H9 (cell line): Measurements from ENCODE around the gene USP7. TPM values are rescaled to one million over a fixed set of nuclear protein-coding genes. Genes with fewer than 3 reads are reported as not detected.
A peak's percentile ranks its signal among the peaks of the same experiment; 100 is the strongest.

Experiments used
- DNase-seq: peaks from one replicate; pipeline ENCODE4 v3.0.0-alpha.2; 2017
- H2AFZ ChIP-seq: one replicate; pipeline ENCODE4 v1.6.1; 2013; ENCODE audit warnings: mild to moderate bottlenecking, low read length, control low read depth, moderate library complexity
- H2AK5ac ChIP-seq: 2 replicates; pipeline ENCODE4 v1.6.1; 2013; ENCODE audit warnings: low read length, control low read depth, mixed read lengths; ENCODE audit not compliant: insufficient read length
- H2BK120ac ChIP-seq: one replicate; pipeline ENCODE4 v1.6.1; 2013; ENCODE audit warnings: low read depth, mild to moderate bottlenecking, low read length, control low read depth, inconsistent platforms; ENCODE audit not compliant: poor library complexity, severe bottlenecking
- H2BK12ac ChIP-seq: 2 replicates; pipeline ENCODE4 v1.6.1; 2013; ENCODE audit warnings: low read length, control low read depth, mixed read lengths, low read depth; ENCODE audit not compliant: insufficient read length
- H2BK15ac ChIP-seq: 2 replicates; pipeline ENCODE4 v1.6.1; 2013; ENCODE audit warnings: low read depth, low read length, control low read depth
- H2BK20ac ChIP-seq: one replicate; pipeline ENCODE4 v1.6.1; 2013; ENCODE audit warnings: low read depth, mild to moderate bottlenecking, low read length, control low read depth, inconsistent platforms; ENCODE audit not compliant: poor library complexity, severe bottlenecking
- H2BK5ac ChIP-seq: 2 replicates; pipeline ENCODE4 v1.6.1; 2013; ENCODE audit warnings: low read length, control low read depth, mixed read lengths; ENCODE audit not compliant: insufficient read length
- H3K14ac ChIP-seq: 2 replicates; pipeline ENCODE4 v1.6.1; 2013; ENCODE audit warnings: low read length, control low read depth; ENCODE audit not compliant: insufficient read depth
- H3K18ac ChIP-seq: 2 replicates; pipeline ENCODE4 v1.6.1; 2013; ENCODE audit warnings: low read depth, mild to moderate bottlenecking, mixed read lengths, low read length, control low read depth; ENCODE audit not compliant: insufficient read length
- H3K23ac ChIP-seq: 2 replicates; pipeline ENCODE4 v1.6.1; 2013; ENCODE audit warnings: low read length, control low read depth, mixed read lengths, low read depth; ENCODE audit not compliant: insufficient read length
- H3K23me2 ChIP-seq: 2 replicates; pipeline ENCODE4 v1.6.1; 2013; ENCODE audit warnings: low read depth, mild to moderate bottlenecking, mixed read lengths, low read length, control low read depth; ENCODE audit not compliant: insufficient read length, poor library complexity, severe bottlenecking
- H3K27ac ChIP-seq: 2 replicates; pipeline ENCODE4 v1.5.1; 2013; ENCODE audit warnings: low read length, control low read depth, mixed read lengths, low read depth; ENCODE audit not compliant: insufficient read length
- H3K27me3 ChIP-seq: 2 replicates; pipeline ENCODE4 v1.6.1; 2013; ENCODE audit warnings: low read length, control low read depth, inconsistent platforms; ENCODE audit not compliant: insufficient read depth
- H3K4ac ChIP-seq: 2 replicates; pipeline ENCODE4 v1.6.1; 2013; ENCODE audit warnings: low read depth, mild to moderate bottlenecking, control low read depth, inconsistent platforms, low read length, moderate library complexity
- H3K4me1 ChIP-seq: 2 replicates; pipeline ENCODE4 v1.6.1; 2013; ENCODE audit warnings: low read length, control low read depth, inconsistent platforms; ENCODE audit not compliant: insufficient read depth
- H3K4me2 ChIP-seq: 2 replicates; pipeline ENCODE4 v1.6.1; 2013; ENCODE audit warnings: low read length, control low read depth, mixed read lengths; ENCODE audit not compliant: insufficient read length, insufficient read depth
- H3K56ac ChIP-seq: 2 replicates; pipeline ENCODE4 v1.6.1; 2013; ENCODE audit warnings: low read depth, mild to moderate bottlenecking, mixed read lengths, low read length, control low read depth; ENCODE audit not compliant: insufficient read length
- H3K79me1 ChIP-seq: 2 replicates; pipeline ENCODE4 v1.6.1; 2013; ENCODE audit warnings: low read depth, mild to moderate bottlenecking, moderate library complexity, low read length, control low read depth, inconsistent platforms; ENCODE audit not compliant: insufficient read depth, poor library complexity, severe bottlenecking
- H3K79me2 ChIP-seq: 2 replicates; pipeline ENCODE4 v1.6.1; 2013; ENCODE audit warnings: low read length, control low read depth, inconsistent platforms; ENCODE audit not compliant: insufficient read depth
- H3K9ac ChIP-seq: 2 replicates; pipeline ENCODE4 v1.6.1; 2013; ENCODE audit warnings: low read length, control low read depth, mixed read lengths; ENCODE audit not compliant: insufficient read length; ENCODE audit errors: extremely low read depth
- H3K9me3 ChIP-seq: one replicate; pipeline ENCODE4 v1.6.1; 2013; ENCODE audit warnings: low read depth, low read length, inconsistent platforms; ENCODE audit not compliant: control insufficient read depth
- H3T11ph ChIP-seq: one replicate; pipeline ENCODE4 v1.6.1; 2013; ENCODE audit warnings: mild to moderate bottlenecking, low read length, control low read depth, inconsistent platforms
- H4K20me1 ChIP-seq: one replicate; pipeline ENCODE4 v1.6.1; 2013; ENCODE audit not compliant: control insufficient read depth, insufficient read length, insufficient read depth
- H4K5ac ChIP-seq: 2 replicates; pipeline ENCODE4 v1.6.1; 2013; ENCODE audit warnings: low read depth, mild to moderate bottlenecking, mixed read lengths, low read length, control low read depth; ENCODE audit not compliant: insufficient read length
- H4K8ac ChIP-seq: replicated peaks from 2 replicates; pipeline ENCODE4 v1.6.1; 2013; ENCODE audit warnings: low read length, control low read depth, mixed read lengths, low read depth; ENCODE audit not compliant: insufficient read length
- H4K91ac ChIP-seq: 2 replicates; pipeline ENCODE4 v1.6.1; 2013; ENCODE audit warnings: low read depth, mild to moderate bottlenecking, moderate library complexity, mixed read lengths, low read length, control low read depth; ENCODE audit not compliant: insufficient read length
- H3K27ac Mint-ChIP-seq, 3 experiments: 2 replicates in 2 of 3; 3 replicates in 1 of 3; pipeline ENCODE4 v1.8.0; 2020 to 2021; ENCODE audit warnings: mixed read lengths in 3 of 3, mild to moderate bottlenecking in 1 of 3, moderate library complexity in 1 of 3
- H3K27me3 Mint-ChIP-seq: 2 replicates; pipeline ENCODE4 v1.8.0; 2021; ENCODE audit warnings: low read depth, mild to moderate bottlenecking, moderate library complexity, mixed read lengths
- H3K36me3 Mint-ChIP-seq, 3 experiments: 2 replicates in 2 of 3; 3 replicates in 1 of 3; pipeline ENCODE4 v1.8.0; 2020 to 2021; ENCODE audit warnings: low read depth in 3 of 3, mixed read lengths in 3 of 3; ENCODE audit not compliant: insufficient read depth in 1 of 3
- H3K4me1 Mint-ChIP-seq, 2 experiments: 2 replicates each; pipeline ENCODE4 v1.8.0; 2020; ENCODE audit warnings: mixed read lengths in 2 of 2
- H3K4me3 Mint-ChIP-seq, 2 experiments: 2 replicates in 1 of 2; 3 replicates in 1 of 2; pipeline ENCODE4 v1.8.0; 2020 to 2021; ENCODE audit warnings: mild to moderate bottlenecking in 2 of 2, mixed read lengths in 2 of 2, moderate library complexity in 1 of 2
- H3K9me3 Mint-ChIP-seq, 2 experiments: 2 replicates in 1 of 2; 3 replicates in 1 of 2; pipeline ENCODE4 v1.8.0; 2020; ENCODE audit warnings: mild to moderate bottlenecking in 2 of 2, mixed read lengths in 2 of 2, moderate library complexity in 1 of 2
- WGBS: extraction: QIAGEN DNeasy Blood & Tissue Kit; methylation state at CpG from one replicate; pipeline ENCODE4 v1.1.7; 2013; ENCODE audit warnings: missing lambda C conversion rate, low lambda C conversion rate, mixed read lengths; ENCODE audit not compliant: insufficient read length; ENCODE audit errors: extremely low coverage; 5-methylcytosine and 5-hydroxymethylcytosine counted together
- total RNA-seq: library from RNA; stranded (reverse); gene quantifications from 2 replicates; pipeline ENCODE4 v1.2.1, GENCODE V29; 2021
- TF ChIP-seq, protein P1 (sequence below): fragments of 200-600 bp; sonication (generic); conservative IDR thresholded peaks from 3 replicates; pipeline ENCODE4 v1.8.0; 2021; ENCODE audit warnings: antibody characterized with exemption, mild to moderate bottlenecking

The USP7 gene
- total RNA-seq, 1 experiment from 2014 or later = 192 TPM

DNA sequence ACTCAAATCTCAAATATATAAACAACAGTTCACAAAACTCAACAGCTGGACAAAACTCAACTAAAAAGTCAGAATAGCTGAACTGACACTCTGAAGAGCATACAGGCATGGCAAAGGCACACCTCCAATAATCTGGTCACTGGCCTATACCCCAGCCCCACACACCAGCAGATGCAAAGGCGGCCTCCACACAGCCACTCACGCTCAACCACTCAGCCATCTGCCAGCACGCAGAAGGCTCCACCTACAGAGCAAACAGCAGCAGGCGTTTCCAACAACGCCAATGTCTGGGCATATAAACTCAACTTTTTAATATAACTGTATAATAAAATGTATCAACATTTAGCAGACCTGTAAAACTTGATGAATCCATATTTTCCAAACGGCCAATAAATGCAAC lies 17.2 kb downstream of the USP7 start:
- no CpG with 5 or more reads among the region's 6 CpGs for WGBS
- Histone ChIP-seq H3T11ph (no peak overlapping the region), H2BK20ac (no peak overlapping the region), H3K14ac (no peak overlapping the region), H2AFZ (no peak overlapping the region), H4K20me1 (peaks cover 3% of the 10 kb centered on the region), H3K56ac (no peak overlapping the region), H2BK120ac (no peak overlapping the region), H4K5ac (no peak overlapping the region), H3K27me3 (no peaks in the 10 kb centered on the region), H3K4me2 (no peak overlapping the region), H2BK5ac (no peak overlapping the region), H3K23me2 (no peaks in the 10 kb centered on the region), H3K79me2 (peaks cover 92% of the 10 kb centered on the region), H2BK15ac (no peak overlapping the region), H3K4ac (no peak overlapping the region), H3K23ac (no peak overlapping the region), H4K91ac (no peak overlapping the region), H3K79me1 (peaks cover 4% of the 10 kb centered on the region), H3K18ac (no peak overlapping the region), H3K4me1 (peaks cover 21% of the 10 kb centered on the region), H2BK12ac (no peak overlapping the region), H2AK5ac (no peak overlapping the region), H3K9me3 (no peaks in the 10 kb centered on the region), H3K9ac (no peak overlapping the region), H4K8ac (no peak overlapping the region), H3K27ac (no peak overlapping the region)
- Mint-ChIP-seq H3K4me3 (no peak overlapping the region; a peak in 1 of 5 replicates), H3K27ac (0 out of 7 replicates have a peak overlapping the region, but pooled peaks of 1 of the 3 experiments have one; percentile 34), H3K36me3 (no peaks in the 10 kb centered on the region; a peak in 1 of 7 replicates), H3K27me3 (no peaks in the 10 kb centered on the region), H3K9me3 (no peaks in the 10 kb centered on the region), H3K4me1 (peaks cover 70 to 73% of the 10 kb centered on the region in 2 experiments)
- no peak for DNase-seq
- TF ChIP-seq, protein P1, sequence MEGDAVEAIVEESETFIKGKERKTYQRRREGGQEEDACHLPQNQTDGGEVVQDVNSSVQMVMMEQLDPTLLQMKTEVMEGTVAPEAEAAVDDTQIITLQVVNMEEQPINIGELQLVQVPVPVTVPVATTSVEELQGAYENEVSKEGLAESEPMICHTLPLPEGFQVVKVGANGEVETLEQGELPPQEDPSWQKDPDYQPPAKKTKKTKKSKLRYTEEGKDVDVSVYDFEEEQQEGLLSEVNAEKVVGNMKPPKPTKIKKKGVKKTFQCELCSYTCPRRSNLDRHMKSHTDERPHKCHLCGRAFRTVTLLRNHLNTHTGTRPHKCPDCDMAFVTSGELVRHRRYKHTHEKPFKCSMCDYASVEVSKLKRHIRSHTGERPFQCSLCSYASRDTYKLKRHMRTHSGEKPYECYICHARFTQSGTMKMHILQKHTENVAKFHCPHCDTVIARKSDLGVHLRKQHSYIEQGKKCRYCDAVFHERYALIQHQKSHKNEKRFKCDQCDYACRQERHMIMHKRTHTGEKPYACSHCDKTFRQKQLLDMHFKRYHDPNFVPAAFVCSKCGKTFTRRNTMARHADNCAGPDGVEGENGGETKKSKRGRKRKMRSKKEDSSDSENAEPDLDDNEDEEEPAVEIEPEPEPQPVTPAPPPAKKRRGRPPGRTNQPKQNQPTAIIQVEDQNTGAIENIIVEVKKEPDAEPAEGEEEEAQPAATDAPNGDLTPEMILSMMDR = no peak
